ENCODE data around the gene RNGTT.

- no peak for TF ChIP-seq CTCF (IDR thresholded peaks at IDR 0.05)
- TF ChIP-seq POLR2A (IDR thresholded peaks at IDR 0.05): no peak
Measured at GRCh38 chr6:88840289-88840688, 123.1 kb downstream of the RNGTT start.

Measured in vagina (tissue), 2 donors.